HG03060 (cell line): Measurements from ENCODE around the gene NUP98.
A peak's percentile ranks its signal among the peaks of the same experiment; 100 is the strongest.

ENCODE experiments used
- ATAC-seq: cut with Tn5 transposase; IDR thresholded peaks from one replicate; pipeline ENCODE4 v1.9.1; 2021; ENCODE audit warnings: low read depth, moderate number of reproducible peaks; ENCODE audit not compliant: unreplicated experiment

Gene NUP98

DNA sequence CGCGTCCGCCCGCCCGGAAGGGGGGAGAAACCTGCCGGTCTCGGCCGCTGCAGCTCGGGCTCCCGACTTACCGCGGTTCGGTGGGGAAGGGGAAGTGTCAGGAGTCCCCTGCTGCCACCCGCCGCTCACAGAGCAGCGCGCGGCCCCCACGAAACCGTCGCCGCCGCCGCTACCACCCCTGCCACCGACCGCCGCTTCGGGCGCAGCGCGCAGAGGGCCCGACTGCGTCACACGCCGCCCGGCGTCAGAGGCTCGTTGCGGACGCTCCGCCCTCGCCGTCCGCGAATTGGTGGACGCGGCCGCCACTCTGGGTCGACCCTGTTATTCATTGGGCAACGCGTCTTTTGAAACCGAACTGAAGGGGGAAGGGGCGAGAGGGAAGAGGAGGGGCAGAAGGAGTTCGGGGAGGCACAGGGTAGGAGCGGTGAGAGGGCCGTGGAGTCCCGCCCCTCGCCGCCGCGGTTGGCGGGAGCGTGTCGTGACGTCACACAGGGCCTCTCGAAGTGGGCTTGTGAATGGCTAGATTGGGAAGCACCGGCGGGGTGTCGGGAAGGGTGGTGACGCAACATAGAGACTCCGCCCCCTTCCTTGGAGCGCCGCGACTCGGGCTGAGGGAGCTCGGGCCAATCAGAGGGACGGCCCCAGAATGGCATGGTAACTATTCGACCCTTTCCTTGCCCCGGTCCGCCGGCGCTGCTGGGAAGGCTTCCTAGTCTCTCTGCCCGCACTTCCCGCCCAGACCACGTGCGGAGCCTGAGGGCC lies at the start of gene NUP98:
TSS of gene NUP98 (minus strand) at position 226 of the 762 bp plus-strand sequence. CDS start 15,437 bp downstream, outside the sequence.
- peak; percentile 93 for ATAC-seq

DNA sequence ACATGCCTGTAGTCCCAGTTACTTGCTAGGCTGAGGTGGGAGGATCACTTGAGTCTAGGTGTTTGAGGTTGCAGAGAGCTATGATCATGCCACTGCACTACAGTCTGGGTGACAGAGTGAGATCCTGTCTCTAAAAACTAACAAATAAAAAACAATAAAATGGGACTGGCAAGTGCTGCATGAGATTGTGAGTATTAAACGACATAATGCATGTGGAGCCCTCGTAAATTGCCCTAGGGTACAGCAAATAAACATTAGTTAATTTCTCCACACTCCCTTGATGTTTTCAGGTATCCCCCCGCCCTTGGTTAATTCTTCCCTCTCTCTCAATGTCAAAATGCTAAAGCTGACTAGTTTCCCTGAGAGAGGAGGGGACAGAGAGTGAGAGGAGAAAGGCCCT lies 48.3 kb upstream of the NUP98 start:
- no peak for ATAC-seq

DNA sequence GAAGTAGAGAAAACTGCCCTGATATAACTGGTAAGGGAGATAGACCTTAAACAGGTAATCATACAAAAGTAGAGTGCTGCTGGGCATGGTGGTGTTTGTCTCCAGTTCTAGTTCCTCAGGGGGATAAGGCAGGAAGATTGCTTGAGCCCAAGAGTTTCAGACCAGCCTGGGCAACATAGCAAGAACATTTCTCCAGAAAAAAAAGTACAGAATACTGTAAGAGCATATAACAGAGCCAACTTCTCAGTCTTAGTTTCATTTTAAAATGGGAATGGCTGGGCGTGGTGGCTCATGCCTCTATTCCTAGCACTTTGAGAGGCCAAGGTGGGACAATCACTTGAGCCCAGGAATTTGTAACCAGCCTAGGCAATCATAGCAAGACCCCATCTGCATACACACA lies 47.9 kb upstream of the NUP98 start:
- ATAC-seq, result no peak

DNA sequence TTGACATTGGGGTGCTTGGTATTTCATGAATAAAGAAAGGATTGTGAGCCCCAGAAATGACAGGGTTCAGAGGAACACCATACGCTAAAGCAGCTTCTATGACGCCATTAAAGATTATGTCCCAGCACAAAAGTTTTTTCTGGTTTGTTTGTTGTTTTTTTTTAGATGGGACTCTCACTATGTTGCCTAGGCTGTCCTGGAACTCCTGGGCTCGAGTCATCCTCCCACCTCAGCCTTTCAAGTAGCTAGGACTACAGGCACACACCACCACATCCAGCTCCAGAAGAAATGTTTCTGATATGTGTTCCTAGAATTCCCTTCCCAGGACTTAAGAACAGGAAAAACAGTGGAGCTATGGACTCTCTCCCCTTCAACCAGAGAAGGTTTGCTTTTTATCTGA lies 46.0 kb upstream of the NUP98 start:
- no peak for ATAC-seq

DNA sequence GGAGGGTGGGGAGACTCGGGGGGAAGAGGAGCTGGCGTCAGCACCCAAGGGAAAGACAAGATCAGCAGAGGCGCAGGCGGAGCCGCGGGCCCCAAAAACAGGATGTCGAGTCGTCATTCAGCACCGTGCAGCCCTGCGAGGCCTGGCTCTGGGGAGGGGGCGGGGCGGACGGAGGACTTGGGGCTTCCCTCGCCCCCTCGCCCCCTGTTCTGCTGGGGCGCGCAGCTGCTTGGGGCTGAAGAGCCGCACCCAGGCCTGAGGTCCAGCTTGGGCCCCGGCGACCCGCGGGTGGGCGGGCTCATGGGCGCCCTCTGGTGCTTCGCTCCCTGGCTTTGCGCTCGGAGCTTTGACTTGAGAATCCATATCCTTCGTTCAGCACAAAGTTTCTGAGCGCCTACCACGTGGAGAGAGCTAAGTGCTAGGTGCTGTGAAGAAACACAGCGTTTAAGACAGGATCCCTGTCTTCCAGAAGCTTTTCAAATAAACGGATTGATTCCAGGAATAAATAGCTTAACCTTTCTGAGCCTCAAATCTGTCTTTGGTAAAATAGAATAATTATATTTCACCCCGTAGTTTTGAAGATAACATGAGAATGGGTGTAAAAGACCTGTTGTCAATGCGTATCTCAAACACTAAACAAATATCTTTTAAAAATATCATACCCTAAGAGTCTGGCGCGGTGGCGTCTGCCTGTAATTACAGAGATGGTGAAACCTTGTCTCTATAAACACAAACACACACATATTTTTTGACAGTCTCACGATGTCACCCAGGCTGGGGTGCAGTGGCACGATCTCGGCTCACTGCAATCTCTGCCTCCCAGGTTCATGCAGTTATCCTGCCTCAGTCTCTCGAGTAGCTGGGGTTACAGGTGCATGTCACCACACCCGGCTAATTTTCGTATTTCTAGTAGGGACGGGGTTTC lies 44.3 kb upstream of the NUP98 start:
- ATAC-seq, result peak; percentile 50

DNA sequence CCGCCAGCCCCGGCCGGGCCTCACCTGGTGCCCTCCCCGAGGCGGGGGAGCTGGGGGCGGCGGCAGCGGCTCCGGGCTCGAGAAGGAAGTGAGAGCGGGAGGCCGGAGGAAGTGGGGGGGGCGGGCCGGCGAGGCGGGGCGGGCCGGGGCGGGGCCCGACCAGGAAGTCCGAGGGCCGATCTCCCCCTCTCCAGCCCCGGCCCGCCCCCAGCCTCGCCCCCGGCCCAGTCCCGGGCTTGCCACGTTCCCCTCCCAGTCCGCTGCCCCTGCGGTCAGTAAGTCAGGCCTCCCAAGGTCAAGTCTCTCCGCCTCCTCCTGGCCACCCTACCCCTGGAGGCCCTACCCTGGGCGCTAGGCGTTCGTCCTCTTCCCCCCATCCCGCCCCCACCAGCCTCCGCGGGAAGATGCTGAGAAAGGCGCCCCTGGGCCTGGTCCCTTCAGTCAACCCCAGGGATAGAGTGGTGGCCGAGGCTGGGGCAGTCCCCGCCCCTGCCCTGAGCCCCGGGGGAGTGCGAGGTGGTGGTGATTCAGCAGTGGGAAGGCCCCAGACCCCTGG lies 43.6 kb upstream of the NUP98 start, which contains the start of gene RHOG:
TSS of gene RHOG (minus strand) at position 90 of the 556 bp plus-strand sequence. CDS start 12,821 bp downstream, outside the sequence.
- no peak for ATAC-seq

DNA sequence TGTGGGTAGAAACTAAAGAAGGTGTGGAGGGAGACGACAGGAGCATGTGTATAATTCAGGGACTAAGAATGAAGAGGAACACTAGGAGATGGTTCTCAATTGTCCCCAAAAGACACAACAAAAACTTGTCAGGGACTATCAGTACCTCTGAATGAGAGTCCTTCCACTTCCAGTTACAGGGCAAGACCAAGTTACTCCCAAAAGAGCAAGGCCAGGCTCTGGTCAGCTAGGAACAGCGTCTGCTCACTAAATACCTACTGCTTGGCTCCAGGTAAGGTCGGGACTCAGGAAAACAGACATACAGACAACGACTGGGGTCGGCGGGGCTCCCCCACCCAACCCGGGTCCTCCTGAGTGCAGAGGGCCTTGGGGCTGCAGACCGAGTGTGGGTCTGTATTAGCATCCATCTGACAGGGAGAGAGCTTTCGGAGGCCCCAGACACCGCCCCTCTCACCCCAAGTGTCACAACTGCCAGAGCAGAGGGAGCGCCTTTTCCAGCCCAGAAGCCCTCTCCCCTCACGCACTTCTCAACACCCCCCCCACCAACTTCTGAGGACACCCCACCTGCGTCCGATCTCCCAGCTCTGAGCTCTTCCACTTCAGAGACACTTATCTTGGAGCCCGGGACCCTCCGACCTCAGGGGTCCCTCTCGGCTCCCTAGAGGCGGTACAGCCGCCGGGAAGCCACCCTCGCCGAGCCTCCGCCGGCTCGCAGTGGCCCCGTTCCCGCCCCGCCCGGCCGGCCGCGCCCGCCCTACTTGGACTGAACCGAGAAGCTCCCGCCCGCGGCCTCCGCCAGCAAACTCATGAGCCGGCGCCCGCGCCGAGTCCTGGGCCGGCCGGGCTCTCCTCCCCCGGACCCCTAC lies 42.9 kb upstream of the NUP98 start:
- no peak for ATAC-seq

DNA sequence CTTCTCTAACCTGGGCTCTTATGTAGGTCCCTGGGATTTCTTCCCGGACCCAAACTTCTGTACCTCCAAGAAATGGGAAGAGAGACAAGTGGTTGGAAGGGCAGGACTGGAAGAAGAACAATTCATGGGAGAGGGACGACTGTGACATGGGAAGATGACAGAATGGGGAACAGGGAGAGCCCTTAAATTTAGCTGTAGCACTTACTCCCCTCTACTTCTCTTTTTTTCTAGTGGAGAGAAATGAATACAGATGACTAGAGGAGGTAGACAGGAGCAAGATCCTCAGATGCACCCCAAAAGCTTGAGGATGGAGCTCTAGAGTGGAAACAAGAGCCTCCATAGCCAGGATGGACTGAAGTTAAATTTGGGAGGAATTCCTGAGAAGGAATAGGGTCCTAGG lies 41.1 kb upstream of the NUP98 start:
- ATAC-seq, result no peak

DNA sequence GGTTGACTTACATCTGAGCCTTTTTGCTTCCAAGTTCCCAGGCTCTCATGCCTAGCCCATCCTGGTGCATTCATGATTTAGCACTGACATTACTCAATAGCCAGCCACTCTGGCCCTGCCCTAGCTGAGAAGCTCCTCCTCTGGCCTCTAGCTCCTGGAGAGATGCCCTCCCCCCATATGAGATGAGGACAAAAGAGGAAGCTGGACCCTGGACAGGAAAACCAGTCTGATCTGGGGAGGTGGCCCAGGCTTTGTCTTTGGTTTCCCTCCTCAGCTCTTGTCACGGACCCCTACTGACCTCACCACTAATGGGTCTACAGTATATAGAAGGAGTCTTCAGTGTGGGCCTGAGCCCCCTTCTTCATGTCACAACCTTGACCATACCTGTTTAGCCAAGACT lies 40.4 kb upstream of the NUP98 start:
- ATAC-seq, result no peak

DNA sequence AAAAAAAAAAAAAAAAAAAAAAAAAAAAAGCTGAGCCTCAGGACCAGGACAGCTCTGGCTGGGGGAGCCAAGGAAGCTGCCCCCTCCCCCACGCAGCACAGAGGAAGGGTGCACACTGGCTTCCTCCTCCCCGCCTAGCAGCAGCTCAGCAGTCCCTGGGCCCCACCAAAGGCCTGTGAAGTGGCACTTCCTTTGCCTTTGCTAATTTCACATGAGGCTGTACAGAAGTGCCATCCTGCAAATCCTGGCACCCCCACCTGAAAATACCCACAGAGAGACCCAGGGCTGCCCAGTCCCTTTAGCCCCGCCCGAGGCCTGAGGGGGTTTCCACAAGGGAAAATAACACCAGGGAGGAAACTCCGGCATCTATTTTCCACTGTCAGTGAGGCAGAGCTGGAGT lies 39.5 kb upstream of the NUP98 start:
- no peak for ATAC-seq

DNA sequence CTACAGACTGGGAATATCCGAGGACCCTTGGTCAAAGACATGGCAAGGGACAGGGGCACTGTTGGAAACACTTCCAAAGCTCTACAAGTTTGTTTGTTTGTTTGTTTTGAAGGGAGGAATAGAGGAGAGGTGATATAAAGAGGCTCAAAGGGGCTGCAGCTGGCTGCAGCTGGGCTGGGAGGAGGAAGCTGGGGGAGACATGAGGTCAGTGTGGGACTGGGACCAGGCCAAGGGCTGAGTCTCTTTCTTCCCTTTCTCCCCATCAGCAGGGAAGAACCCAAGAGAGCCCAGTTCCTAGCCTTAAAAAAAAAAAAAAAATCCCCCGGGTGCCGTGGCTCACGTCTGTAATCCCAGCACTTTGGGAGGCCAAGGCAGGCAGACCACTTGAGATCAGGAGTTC lies 38.4 kb upstream of the NUP98 start:
- no peak for ATAC-seq

DNA sequence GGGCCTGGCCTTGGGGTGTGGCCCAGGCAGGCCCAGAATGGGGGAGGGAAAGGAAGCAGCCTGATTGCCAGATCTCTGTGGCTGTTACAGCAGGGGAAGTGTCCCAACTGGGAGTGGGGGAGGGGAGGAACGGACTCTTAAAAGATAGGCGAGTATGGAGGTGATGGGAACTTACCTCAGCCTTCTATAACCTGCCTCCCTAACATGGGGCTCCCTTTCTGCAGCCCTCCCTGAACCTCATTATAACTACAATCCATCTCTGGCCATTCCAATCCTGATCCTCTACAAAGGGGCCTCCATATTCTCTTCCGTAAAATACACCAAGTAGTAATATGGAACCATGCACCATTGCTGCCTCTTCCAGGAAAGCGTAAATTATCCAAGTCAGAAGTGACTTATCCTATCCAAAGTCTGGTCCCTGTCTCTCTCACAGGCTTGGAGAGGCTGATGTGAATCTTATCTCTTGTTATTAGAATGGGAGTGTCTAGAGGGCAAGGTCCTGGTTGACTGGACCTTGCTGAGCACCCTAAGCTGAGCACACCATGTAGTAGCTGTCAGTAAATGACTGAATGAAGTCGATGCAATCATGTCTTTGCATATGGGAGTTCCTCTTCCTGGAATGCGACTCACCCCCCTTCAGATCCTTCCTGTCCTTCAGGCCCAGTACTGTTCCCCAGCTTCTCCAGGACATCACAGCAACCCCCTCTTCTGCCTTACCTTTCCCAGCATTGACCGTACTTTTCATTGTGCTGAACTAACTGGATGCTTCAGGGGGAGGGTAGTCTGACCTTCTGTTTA lies 37.5 kb upstream of the NUP98 start:
- no peak for ATAC-seq

DNA sequence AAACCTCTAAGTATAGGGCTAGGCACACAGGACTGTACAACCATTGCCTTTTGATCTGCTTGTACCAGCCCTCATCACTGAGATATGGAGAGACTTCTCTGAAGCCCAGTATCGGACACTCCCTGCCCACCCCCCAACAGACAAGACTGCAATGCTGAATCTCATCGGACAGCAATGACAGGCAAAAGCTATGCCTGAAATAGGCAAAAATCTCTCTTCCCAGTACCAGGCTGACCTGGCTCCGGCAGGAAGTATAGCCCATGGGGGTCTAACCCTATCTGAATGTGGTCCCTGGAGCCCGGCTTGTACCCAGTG lies 37.0 kb upstream of the NUP98 start:
- no peak for ATAC-seq

DNA sequence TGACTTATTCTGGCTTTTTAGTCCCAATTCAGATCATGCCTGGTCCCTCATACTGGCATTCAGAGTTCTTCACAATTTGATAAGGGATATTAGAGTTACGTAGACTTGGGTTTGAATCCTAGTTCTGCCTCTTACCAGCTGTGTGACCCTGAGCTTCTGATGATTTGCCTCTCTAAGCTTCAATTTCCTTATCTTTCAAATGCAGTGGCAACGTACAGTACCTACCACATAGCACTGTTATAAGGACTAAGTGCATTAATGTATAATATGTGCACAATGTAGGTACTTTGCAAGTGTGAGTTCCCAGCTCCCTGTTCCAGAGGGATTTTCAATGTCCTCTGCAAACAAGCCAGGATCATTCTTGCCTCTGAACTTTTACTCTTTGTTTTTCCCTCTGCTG lies 36.1 kb upstream of the NUP98 start:
- ATAC-seq, result no peak

DNA sequence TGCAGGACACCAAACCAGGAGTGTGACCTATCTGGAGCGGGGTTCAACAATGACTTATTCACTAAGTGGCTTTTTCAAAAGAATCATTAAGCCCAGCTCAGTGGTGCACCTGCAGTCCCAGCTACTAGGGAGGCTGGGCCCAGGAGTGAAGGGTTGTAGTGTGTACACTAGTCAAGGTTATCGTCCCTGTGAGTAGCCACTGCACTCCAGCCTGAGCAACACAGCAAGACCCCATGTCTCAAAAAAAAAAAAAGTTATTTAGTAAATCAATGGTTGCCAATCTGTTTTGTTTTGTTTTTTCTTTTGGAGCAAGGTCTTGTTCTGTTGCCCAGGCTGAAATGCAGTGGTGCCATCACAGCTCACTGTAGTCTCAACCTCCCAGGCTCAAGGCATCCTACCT lies 35.5 kb upstream of the NUP98 start:
- no peak for ATAC-seq

DNA sequence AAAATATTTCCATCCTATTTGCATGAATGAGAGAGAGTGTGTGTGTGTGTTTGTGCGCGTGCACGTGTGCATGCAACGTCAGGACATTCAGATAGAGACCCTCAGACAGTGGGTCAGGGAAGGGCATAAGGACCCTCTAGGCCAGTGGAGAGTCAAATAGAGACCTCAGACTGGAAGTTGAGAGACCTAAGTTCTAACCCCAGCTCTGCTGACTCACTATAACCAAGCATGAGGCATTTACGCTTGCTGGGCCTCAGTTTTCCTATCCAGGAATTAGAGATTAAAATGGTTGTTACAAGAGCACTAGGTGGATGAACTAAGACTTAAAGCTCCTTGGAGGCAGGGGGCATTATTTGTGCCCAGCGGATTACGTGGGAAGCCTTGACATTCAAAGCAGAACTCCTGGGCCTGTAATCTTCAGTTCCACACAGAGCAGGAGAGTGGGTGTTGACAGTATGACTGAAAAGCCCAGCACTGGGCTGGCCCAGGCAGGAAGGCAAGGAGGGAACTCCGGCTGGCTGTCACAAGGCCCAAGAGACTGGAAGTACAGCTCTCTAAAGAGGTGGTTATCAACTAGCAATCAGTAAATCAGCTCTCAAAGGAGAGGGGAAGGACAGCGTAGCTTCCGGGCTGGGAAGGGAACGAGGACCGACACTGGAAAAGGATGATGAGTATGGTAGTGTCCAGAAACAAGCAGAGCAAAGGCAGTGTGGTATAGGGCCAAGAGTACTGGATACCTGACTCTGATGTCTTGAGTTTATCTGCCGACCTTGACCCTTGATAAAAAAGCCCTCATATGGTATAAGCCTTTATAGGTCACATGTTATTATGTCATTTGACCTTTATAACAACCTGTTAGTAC lies 34.3 kb upstream of the NUP98 start:
- ATAC-seq, result no peak

DNA sequence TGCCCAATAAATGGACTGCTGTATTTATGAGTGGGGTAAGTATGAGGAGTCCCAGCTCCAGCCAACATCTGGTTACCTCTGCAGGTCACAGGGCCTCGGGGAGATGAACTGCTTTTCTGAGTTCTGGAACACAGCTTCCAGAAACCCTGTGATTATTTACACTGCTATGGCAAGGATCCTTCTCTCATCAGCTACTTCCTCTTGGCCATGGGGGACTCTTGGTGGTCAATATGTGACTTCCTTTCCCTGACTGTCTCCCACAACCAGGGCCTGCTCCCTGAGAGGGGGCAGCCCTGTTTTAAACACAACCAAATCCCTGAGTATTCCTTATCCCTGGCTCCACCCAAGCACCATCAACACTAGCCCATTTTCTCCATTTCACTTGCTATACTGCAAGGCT lies 33.4 kb upstream of the NUP98 start:
- no peak for ATAC-seq

DNA sequence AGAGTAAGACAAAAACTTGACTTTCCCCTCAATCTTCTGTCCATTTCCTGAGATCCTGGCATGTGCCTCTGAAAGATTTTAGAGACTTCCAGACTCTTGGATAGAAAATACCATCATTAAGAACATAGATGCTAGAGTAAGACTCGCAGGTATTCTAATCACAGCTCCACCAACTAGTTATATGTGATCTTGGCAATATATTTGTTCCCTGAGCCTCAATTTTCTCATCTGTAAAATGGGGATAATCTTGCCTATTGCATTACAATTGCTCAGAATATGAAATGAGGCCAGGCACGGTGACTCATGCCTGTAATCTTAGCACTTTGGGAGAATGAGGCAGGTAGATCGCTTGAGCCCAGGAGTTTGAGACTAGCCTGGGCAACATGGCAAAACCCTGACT lies 32.7 kb upstream of the NUP98 start:
- ATAC-seq, result no peak
